ENCODE measurements around the gene TMEM109.

The TMEM109 gene

GRCh38 chr11:60927600-60927999 is 13.6 kb downstream of the TMEM109 start:
- no peak for DNase-seq

GRCh38 chr11:60928563-60929001 is 14.6 kb downstream of the TMEM109 start:
- no peak for DNase-seq

GRCh38 chr11:60929764-60930163 is 15.8 kb downstream of the TMEM109 start:
- no peak for DNase-seq

- DNase-seq = no peak
Observed at GRCh38 chr11:60930394-60930793, 16.4 kb downstream of the TMEM109 start.

GRCh38 chr11:60931917-60932316 is 18.0 kb downstream of the TMEM109 start:
- no peak for DNase-seq

- DNase-seq = no peak
Observed at GRCh38 chr11:60932605-60933356, 18.8 kb downstream of the TMEM109 start.

- DNase-seq = no peak
Observed at GRCh38 chr11:60933416-60934123, 19.6 kb downstream of the TMEM109 start.

- no peak for DNase-seq
Observed at GRCh38 chr11:60934124-60934789, 20.3 kb downstream of the TMEM109 start.

- no peak for DNase-seq
Observed at GRCh38 chr11:60934790-60935605, 21.0 kb downstream of the TMEM109 start.

GRCh38 chr11:60935676-60936442 is 21.9 kb downstream of the TMEM109 start:
- no peak for DNase-seq

- DNase-seq = no peak
Observed at GRCh38 chr11:60936467-60937143, 22.6 kb downstream of the TMEM109 start.

- DNase-seq = no peak
Observed at GRCh38 chr11:60937144-60937527, 23.2 kb downstream of the TMEM109 start.

GRCh38 chr11:60937811-60938210 is 23.9 kb downstream of the TMEM109 start:
- no peak for DNase-seq

GRCh38 chr11:60938500-60938899 is 24.5 kb downstream of the TMEM109 start:
- DNase-seq = no peak

GRCh38 chr11:60939301-60939700 is 25.3 kb downstream of the TMEM109 start:
- DNase-seq = no peak

- no peak for DNase-seq
Observed at GRCh38 chr11:60939855-60940254, 25.9 kb downstream of the TMEM109 start.

- no peak for DNase-seq
Observed at GRCh38 chr11:60941371-60942119, 27.6 kb downstream of the TMEM109 start.

- DNase-seq = no peak
Observed at GRCh38 chr11:60942219-60942618, 28.3 kb downstream of the TMEM109 start.

GRCh38 chr11:60942970-60943565 is 29.1 kb downstream of the TMEM109 start:
- DNase-seq = peak; percentile 22

Data from NCI-H774 (cell line).